ENCODE results near the gene IL1RAP. TPM values are rescaled to one million over a fixed set of nuclear protein-coding genes. Genes with fewer than 3 reads are reported as not detected.
"Not testable (repeated sequence)": the region's sequence is repeated elsewhere in the genome, so short reads cannot be mapped to it uniquely, and the experiment has no call there.

IL1RAP gene, protein sequence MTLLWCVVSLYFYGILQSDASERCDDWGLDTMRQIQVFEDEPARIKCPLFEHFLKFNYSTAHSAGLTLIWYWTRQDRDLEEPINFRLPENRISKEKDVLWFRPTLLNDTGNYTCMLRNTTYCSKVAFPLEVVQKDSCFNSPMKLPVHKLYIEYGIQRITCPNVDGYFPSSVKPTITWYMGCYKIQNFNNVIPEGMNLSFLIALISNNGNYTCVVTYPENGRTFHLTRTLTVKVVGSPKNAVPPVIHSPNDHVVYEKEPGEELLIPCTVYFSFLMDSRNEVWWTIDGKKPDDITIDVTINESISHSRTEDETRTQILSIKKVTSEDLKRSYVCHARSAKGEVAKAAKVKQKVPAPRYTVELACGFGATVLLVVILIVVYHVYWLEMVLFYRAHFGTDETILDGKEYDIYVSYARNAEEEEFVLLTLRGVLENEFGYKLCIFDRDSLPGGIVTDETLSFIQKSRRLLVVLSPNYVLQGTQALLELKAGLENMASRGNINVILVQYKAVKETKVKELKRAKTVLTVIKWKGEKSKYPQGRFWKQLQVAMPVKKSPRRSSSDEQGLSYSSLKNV
- total RNA-seq, result 10 to 100 TPM; 17.7 to 18.0 TPM

DNA sequence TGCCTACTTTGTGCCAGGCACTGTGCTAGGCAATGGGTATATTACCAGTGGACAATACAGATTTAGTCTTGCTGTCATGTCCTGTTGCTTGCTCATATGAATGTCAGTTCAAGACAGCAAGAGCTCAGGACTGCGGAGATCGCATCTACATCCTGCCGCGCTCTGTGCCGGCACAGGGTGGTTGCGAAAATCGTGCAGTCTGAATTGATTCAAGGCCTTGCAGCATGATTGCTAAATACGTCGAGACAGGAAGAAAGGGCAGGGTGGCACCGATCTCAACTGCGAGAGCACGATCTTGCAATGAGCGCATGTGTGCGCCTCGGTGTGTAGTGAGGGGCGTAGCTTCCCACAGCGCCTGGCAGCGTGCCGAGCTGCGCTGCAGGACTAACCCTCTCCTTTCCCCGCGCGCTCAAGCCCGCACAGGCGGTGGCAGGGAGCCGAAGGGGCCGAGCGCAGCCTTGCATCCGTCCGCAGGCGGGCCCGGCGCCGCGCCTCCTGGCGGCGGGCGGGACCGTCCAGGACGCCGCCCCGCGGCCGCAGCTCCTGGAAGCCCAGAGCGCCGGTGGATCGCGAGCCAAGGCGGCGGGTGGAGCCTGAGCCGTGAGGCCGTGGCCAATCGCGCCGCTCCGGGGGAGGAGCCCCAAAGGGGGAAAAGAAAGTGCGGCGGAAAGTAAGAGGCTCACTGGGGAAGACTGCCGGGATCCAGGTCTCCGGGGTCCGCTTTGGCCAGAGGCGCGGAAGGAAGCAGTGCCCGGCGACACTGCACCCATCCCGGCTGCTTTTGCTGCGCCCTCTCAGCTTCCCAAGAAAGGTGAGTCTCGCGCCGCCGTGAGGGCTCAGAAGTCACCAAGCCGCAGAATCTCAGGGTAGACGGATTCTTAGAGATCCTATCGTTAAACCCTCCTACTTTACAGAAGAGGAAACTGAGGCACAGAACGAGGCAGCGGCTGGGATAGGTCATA lies at the start of gene IL1RAP:
TSS of gene IL1RAP (plus strand) at position 677 of the 962 bp plus-strand sequence. CDS start 50,205 bp downstream, outside the sequence.
- no peaks in the 10 kb centered on the region for H3K9me3 ChIP-seq
- peak within 1 kb of the TSS; percentile 59 to 72 for H3K27ac ChIP-seq
- peak within 1 kb of the TSS; percentile 55 to 60 for H3K4me3 ChIP-seq
- H3K4me1 ChIP-seq (replicated peaks), result no peaks in the 10 kb centered on the region
- intact Hi-C loops (cut with DNase I), result no loop called here
- H3K27me3 ChIP-seq (replicated peaks; ENCODE audit: insufficient read depth), result no peaks in the 10 kb centered on the region
- no peaks in the 10 kb centered on the region for H3K36me3 ChIP-seq
- DNase-seq (ENCODE audit: low spot score), result peak; percentile 91
- TF ChIP-seq POLR2AphosphoS5 (IDR thresholded peaks at IDR 0.05) (peak; percentile 85), POLR2A (IDR thresholded peaks at IDR 0.05) (peak; percentile 91)
- TF ChIP-seq, protein P1, sequence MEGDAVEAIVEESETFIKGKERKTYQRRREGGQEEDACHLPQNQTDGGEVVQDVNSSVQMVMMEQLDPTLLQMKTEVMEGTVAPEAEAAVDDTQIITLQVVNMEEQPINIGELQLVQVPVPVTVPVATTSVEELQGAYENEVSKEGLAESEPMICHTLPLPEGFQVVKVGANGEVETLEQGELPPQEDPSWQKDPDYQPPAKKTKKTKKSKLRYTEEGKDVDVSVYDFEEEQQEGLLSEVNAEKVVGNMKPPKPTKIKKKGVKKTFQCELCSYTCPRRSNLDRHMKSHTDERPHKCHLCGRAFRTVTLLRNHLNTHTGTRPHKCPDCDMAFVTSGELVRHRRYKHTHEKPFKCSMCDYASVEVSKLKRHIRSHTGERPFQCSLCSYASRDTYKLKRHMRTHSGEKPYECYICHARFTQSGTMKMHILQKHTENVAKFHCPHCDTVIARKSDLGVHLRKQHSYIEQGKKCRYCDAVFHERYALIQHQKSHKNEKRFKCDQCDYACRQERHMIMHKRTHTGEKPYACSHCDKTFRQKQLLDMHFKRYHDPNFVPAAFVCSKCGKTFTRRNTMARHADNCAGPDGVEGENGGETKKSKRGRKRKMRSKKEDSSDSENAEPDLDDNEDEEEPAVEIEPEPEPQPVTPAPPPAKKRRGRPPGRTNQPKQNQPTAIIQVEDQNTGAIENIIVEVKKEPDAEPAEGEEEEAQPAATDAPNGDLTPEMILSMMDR (IDR thresholded peaks at IDR 0.05), result peak; percentile 81 to 95 (median 86)
- under 1% methylated on average over 44 of the region's 76 CpGs for WGBS

DNA sequence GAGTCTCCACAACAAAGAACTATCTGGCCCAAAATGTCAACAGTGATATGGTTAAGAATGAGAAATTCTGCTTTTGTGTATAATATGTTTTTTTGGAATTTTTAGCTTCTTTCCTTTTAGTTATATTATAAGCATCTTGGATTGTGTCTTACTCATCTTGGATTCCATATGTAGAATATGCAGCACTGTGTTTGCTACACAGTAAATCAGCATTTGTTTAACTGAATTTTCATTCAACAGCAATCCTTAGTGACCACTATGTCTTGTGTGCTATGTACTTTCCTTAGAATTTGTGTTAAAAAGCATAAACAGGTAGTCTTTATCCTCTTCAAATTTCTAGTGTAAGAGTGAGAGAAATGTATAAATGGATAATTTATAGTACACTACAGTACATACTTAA lies 46.0 kb upstream of the IL1RAP start:
- Histone ChIP-seq H3K4me3 (no peak overlapping the region), H3K9me3 (no peaks in the 10 kb centered on the region), H3K27ac (no peak overlapping the region), H3K36me3 (no peaks in the 10 kb centered on the region), H3K4me1 (replicated peaks) (no peaks in the 10 kb centered on the region), H3K27me3 (replicated peaks; ENCODE audit: insufficient read depth) (no peaks in the 10 kb centered on the region)
- no peak for DNase-seq (ENCODE audit: low spot score)
- intact Hi-C loops (cut with DNase I), result no loop called here
- TF ChIP-seq POLR2AphosphoS5 (IDR thresholded peaks at IDR 0.05) (no peak), POLR2A (IDR thresholded peaks at IDR 0.05) (no peak)
- TF ChIP-seq, protein P1 (IDR thresholded peaks at IDR 0.05), result no peak

DNA sequence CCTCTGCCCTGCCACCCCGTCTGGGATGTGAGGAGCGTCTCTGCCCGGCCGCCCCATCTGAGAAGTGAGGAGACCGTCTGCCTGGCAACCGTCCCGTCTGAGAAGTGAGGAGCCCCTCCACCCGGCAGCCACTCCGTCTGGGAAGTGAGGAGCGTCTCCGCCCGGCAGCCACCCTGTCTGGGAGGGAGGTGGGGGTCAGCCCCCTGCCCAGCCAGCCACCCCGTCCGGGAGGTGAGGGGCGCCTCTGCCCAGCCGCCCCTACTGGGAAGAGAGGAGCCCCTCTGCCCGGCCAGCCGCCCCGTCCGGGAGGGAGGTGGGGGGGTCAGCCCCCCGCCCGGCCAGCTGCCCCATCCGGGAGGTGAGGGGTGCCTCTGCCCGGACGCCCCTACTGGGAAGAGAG lies 40.6 kb upstream of the IL1RAP start:
- DNase-seq (ENCODE audit: low spot score); H3K27me3 ChIP-seq (replicated peaks; ENCODE audit: insufficient read depth); H3K4me3 ChIP-seq; H3K27ac ChIP-seq; H3K4me1 ChIP-seq (replicated peaks); H3K36me3 ChIP-seq; H3K9me3 ChIP-seq; intact Hi-C loops (cut with DNase I): not testable (repeated sequence)
- 98% methylated on average over 15 of the region's 25 CpGs for WGBS

DNA sequence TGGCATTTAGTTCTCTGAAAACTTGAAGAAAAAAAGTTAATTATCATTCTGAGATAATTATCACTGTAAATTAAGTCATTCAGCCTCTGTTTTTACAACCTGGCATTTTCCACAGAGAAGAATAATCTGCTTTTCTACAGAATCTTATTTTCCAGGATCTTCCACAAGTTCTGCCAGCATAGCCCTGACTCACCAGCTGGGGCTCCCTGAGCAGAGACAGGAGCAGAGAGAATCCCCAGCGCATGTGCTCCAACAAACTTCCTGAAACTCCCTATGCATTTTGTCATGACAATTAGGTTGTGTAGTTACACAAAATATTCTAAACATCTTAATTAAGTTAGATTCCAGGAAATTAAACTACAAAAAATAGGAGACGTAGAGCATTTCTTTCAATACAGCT lies 32.1 kb upstream of the IL1RAP start:
- Histone ChIP-seq H3K9me3 (no peaks in the 10 kb centered on the region), H3K4me1 (replicated peaks) (no peaks in the 10 kb centered on the region), H3K27ac (no peak overlapping the region), H3K27me3 (replicated peaks; ENCODE audit: insufficient read depth) (no peaks in the 10 kb centered on the region), H3K36me3 (no peaks in the 10 kb centered on the region), H3K4me3 (no peak overlapping the region)
- TF ChIP-seq POLR2A (IDR thresholded peaks at IDR 0.05), result no peak
- TF ChIP-seq, protein P1 (IDR thresholded peaks at IDR 0.05), result no peak
- TF ChIP-seq POLR2AphosphoS5 (IDR thresholded peaks at IDR 0.05), result no peak
- intact Hi-C loops (cut with DNase I), result no loop called here
- 92% methylated on average over 2 of the region's 2 CpGs for WGBS
- no peak for DNase-seq (ENCODE audit: low spot score)

All from prostate gland (tissue), 2 donors.